SH-SY5Y (cell line): Measurements from ENCODE around the gene CPB2.

ENCODE experiments used
- GATA2 ChIP-seq: IDR thresholded peaks from 2 replicates; pipeline ENCODE4 v1.6.1; 2011; ENCODE audit warnings: mild to moderate bottlenecking, low read depth, low read length
- GATA3 ChIP-seq: IDR thresholded peaks from 2 replicates; pipeline ENCODE4 v1.6.1; 2011; ENCODE audit warnings: low read depth, mild to moderate bottlenecking, low read length, moderate library complexity

DNA sequence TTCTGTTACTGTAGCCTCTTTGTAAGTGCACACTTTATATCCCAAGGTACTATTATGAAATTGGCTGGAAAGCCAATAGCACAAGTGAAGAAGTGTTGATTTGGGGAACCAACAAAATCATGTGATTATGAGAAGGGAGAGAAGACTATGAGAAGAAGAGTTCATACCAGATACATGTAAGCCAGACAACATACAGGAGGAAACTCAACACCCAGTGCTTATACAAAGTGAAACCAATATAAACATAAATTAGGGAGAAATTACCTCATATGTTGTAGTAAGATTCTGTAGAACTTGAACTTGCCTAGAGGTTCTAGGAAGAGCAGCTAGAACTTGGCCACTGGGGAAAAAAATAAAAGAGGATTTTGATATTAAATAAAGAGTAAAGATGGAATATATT is 17.4 kb downstream of the CPB2 start:
- TF ChIP-seq GATA2, result no peak
- no peak for TF ChIP-seq GATA3
